ENCODE results near the gene ZNF304.
A peak's percentile ranks its signal among the peaks of the same experiment; 100 is the strongest.

Gene ZNF304

GRCh38 chr19:57350877-57351805 lies at the start of gene ZNF304:
TSS of gene ZNF304 (plus strand) at chr19:57351271. CDS start at chr19:57351665, 394 bp downstream.
- DNase-seq, result peak; percentile 83

- DNase-seq, result no peak
These were observed 49.0 kb upstream of the ZNF304 start for GRCh38 chr19:57302020-57302465.

- no peak for DNase-seq
These were observed 48.2 kb upstream of the ZNF304 start for GRCh38 chr19:57302727-57303401.

- DNase-seq, result no peak
These were observed 46.0 kb upstream of the ZNF304 start for GRCh38 chr19:57305056-57305455.

GRCh38 chr19:57308514-57308913 lies 42.6 kb upstream of the ZNF304 start:
- DNase-seq, result no peak

- DNase-seq, result no peak
These were observed 40.3 kb upstream of the ZNF304 start for GRCh38 chr19:57310792-57311191.

- no peak for DNase-seq
These were observed 36.9 kb upstream of the ZNF304 start for GRCh38 chr19:57314146-57314545.

GRCh38 chr19:57317503-57317902 lies 33.6 kb upstream of the ZNF304 start:
- no peak for DNase-seq

- DNase-seq, result no peak
These were observed 31.2 kb upstream of the ZNF304 start for GRCh38 chr19:57319869-57320179.

GRCh38 chr19:57320180-57321084 lies 30.6 kb upstream of the ZNF304 start, which contains the start of gene ZNF543:
TSS of gene ZNF543 (plus strand) at chr19:57320472. CDS start at chr19:57320854, 382 bp downstream.
- peak; percentile 76 for DNase-seq

GRCh38 chr19:57321116-57321515 lies 30.0 kb upstream of the ZNF304 start:
- DNase-seq, result no peak

- no peak for DNase-seq
These were observed 29.3 kb upstream of the ZNF304 start for GRCh38 chr19:57321751-57322150.

GRCh38 chr19:57324992-57325391 lies 26.1 kb upstream of the ZNF304 start:
- DNase-seq, result no peak

GRCh38 chr19:57327993-57328392 lies 23.1 kb upstream of the ZNF304 start:
- no peak for DNase-seq

- DNase-seq, result no peak
These were observed 16.9 kb upstream of the ZNF304 start for GRCh38 chr19:57334191-57334590.

GRCh38 chr19:57338877-57339276 lies 12.2 kb upstream of the ZNF304 start:
- DNase-seq, result no peak

- DNase-seq, result no peak
These were observed 8.5 kb upstream of the ZNF304 start for GRCh38 chr19:57342582-57342981.

- no peak for DNase-seq
These were observed 2.9 kb upstream of the ZNF304 start for GRCh38 chr19:57348136-57348535.

GRCh38 chr19:57351867-57352266 lies 796 bp downstream of the ZNF304 start:
- DNase-seq, result no peak

- DNase-seq, result no peak
These were observed 4.8 kb downstream of the ZNF304 start for GRCh38 chr19:57355916-57356315.

- no peak for DNase-seq
These were observed 6.3 kb downstream of the ZNF304 start for GRCh38 chr19:57357406-57357805.

- DNase-seq, result no peak
These were observed 8.2 kb downstream of the ZNF304 start for GRCh38 chr19:57359300-57359699.

- no peak for DNase-seq
These were observed 11.3 kb downstream of the ZNF304 start for GRCh38 chr19:57362419-57362818.
